GM19240 (cell line): ENCODE data around the gene VAV3.
"Not testable (repeated sequence)": the region's sequence is repeated elsewhere in the genome, so short reads cannot be mapped to it uniquely, and the experiment has no call there.

Source experiments
- DNase-seq: peaks from one replicate; pipeline ENCODE4 v3.0.0; 2011; ENCODE audit warnings: low spot score; ENCODE audit not compliant: insufficient read length

VAV3 gene

GRCh38 chr1:107965110-107965991, at the start of gene VAV3:
VAV3 (minus strand) TSS chr1:107965180; CDS start chr1:107964869, 311 bp downstream.
- no peak for DNase-seq

GRCh38 chr1:108012553-108012952, 47.6 kb upstream of the VAV3 start:
- DNase-seq = no peak

GRCh38 chr1:108011295-108011694, 46.3 kb upstream of the VAV3 start:
- DNase-seq = no peak

GRCh38 chr1:108010581-108010980, 45.6 kb upstream of the VAV3 start:
- DNase-seq = no peak

DNA sequence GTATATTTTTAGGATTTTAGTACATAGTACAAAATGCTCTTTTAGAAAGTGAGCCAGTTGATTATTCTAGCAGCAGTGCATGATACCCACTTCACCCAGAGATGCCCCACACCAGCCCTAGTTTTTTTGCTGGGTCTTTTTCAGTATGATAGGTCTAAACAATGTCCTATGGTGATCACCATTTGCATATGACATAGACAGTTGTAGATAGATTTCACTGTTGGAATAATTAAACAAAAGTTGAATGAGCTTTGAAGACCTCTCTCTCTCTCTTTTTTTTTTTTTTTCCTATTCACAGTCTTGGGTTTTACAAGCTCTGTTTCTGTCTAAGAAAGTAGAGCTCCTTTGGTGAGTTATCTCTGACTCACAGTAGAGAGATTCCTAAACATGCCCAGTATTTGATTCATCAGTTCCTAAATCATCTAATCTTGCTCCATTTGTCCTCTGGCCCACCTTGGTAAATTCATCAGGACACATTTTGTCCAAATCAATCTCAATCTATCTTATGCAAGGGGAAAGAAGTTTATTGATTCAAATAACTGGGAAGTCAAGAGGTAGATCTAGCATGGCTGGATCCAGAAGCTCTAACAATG, 44.7 kb upstream of the VAV3 start:
- no peak for DNase-seq

DNA sequence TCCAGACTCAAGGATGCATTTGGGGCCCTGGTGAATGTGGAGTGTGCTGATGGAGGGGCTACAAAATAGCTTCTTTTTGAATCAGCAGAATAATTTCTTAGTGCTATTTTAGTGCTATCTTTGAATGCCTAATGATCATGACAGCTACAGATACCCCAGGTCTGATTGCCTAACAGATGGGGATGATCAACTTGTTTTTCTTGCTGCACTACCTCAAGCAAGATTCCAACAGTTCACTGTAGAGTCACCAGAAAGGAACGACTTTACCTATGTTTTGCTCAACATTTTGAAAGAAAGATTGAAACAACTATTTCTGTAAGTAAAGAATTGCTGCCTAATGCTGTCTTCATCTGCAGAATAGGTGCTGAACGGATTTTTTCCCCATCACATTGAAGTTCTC, 42.6 kb upstream of the VAV3 start:
- DNase-seq = no peak

DNA sequence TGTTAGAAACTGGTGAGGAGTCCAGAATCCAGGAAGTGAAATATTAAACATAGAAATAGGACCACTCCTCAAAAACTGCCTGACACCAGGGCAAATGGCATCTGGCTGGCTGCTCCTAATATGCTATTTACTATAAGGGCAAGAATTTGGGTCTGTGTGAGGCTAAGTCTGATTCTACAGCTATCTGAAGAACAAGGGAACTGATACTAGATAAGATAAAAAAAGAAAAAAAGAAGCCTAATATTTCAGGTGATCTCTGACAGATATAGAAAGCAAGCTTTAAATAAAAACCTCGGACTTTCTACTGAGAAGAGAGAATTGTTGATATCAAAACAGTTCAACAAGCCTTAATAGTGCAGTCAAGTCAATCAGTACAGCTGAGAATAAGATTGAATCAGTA, 42.1 kb upstream of the VAV3 start:
- DNase-seq = no peak

DNA sequence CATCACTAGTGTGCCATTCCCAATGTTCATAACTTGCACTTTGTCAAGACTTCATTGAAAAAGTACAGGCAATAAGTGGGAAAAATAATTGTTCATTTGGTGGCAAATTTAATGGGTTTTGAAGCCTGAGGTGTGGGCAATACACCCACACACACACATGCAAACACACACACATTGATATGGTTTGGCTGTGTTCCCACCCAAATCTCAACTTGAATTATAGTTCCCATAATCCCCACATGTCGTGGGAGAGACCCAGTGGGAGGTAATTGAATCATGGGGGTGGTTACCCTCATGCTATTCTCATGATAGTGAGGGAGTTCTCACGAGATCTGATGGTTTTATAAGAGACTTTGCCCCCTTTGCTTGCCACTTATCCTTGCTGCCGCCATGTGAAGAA, 39.9 kb upstream of the VAV3 start:
- not testable (repeated sequence) for DNase-seq

- no peak for DNase-seq
Measured at GRCh38 chr1:108000620-108001111, 35.7 kb upstream of the VAV3 start.

GRCh38 chr1:108000184-108000583, 35.2 kb upstream of the VAV3 start:
- DNase-seq = no peak

GRCh38 chr1:107997866-107998265, 32.9 kb upstream of the VAV3 start:
- no peak for DNase-seq

- no peak for DNase-seq
Measured at GRCh38 chr1:107993920-107994319, 28.9 kb upstream of the VAV3 start.

- no peak for DNase-seq
Measured at GRCh38 chr1:107992347-107992746, 27.4 kb upstream of the VAV3 start.

- DNase-seq = no peak
Measured at GRCh38 chr1:107991371-107992066, 26.5 kb upstream of the VAV3 start.

- DNase-seq = no peak
Measured at GRCh38 chr1:107990606-107991005, 25.6 kb upstream of the VAV3 start.

GRCh38 chr1:107981277-107981676, 16.3 kb upstream of the VAV3 start:
- no peak for DNase-seq

DNA sequence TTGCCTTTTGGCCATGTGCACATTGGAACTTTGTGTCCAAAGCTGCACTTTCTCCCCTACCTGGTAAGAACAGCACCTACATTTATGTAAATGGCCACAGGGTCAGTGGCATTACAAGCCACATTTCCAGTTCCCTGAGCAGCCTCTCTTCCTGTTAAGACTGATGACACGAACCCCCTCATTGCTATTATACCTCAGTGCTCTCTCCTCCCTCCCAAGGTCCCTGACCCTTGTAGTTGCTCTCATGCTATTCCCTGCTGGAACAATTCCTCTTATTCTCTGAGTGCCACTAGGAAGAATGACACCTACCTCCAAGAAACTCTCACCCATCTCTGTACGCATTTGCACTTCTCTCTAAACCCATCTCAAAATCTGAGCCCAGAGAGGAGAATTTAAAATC, 14.9 kb upstream of the VAV3 start:
- no peak for DNase-seq

GRCh38 chr1:107979088-107979487, 14.1 kb upstream of the VAV3 start:
- DNase-seq = no peak

- no peak for DNase-seq
Measured at GRCh38 chr1:107976836-107977235, 11.9 kb upstream of the VAV3 start.

DNA sequence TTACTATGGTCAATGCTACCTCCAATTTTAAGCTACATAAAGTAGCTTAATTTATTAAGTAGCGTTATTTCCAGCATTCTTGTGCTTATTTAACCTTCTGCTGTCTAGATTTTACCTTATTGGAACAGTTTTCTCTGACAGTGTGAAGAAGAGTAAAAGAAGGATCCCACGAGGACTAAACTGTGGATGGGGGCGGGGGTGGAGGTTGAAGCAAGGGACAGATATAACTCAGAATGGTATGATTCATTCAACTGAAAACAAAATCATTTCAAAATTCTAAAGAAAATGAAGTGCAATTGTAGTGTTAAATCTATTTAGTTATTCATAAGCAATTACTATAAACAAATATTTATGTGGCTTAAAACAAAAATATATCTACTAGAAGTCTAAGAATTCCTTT, 11.5 kb upstream of the VAV3 start:
- no peak for DNase-seq

GRCh38 chr1:107975851-107976250, 10.9 kb upstream of the VAV3 start:
- DNase-seq = no peak

DNA sequence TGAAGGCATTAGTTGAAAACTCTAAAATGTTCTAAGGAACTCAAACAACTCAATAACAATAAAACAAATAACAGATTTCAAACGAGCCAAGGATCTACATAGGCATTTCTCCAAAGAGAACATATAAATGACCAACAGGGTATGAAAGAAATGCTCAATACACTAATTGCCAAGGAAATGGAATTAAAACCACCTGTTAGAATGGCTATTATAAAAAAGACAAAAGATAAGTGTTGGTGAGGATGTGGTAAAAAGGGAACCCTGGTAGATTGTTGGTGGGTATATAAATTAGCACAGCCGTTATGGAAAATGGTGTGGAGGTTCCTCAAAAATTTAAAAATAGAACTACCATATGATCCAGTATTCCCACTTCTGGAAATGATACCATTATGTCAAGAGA, 9.1 kb upstream of the VAV3 start:
- DNase-seq = no peak
